K562 (cell line): Measurements from ENCODE around the gene TMEM178A. TPM values are rescaled to one million over a fixed set of nuclear protein-coding genes. Genes with fewer than 3 reads are reported as not detected.
"Not testable (repeated sequence)": the region's sequence is repeated elsewhere in the genome, so short reads cannot be mapped to it uniquely, and the experiment has no call there.

ENCODE experiments used
- ATAC-seq: fragments of 200-7000 bp; cut with Tn5 transposase; 3 replicates; pipeline ENCODE4 v1.9.1; 2020; ENCODE audit warnings: moderate library complexity
- BruUV-seq: library from RNA; stranded (reverse); fragments of 400-500 nt; replicated peaks from 2 replicates; lab custom pipeline; 2021; lab: Mats Ljungman, UMichigan
- CTCF ChIA-PET: fragments of 300-600 bp; formaldehyde crosslinking; extraction: SDS; loops from one replicate; lab custom pipeline; 2021; ENCODE audit warnings: low intra/inter-chr PET ratio; lab: Yijun Ruan, JAX
- POLR2A ChIA-PET: fragments of 300-600, 350-650 bp; sonication (Branson Sonifier 250); formaldehyde crosslinking; extraction: SDS; loops from one replicate; lab custom pipeline; 2021; ENCODE audit warnings: antibody characterized with exemption, inconsistent platforms; lab: Yijun Ruan, JAX
- DNase-seq, 4 experiments: peaks; one replicate each; pipeline versions ENCODE4 v3.0.0 to v3.0.0-alpha.2; 2011 to 2018; ENCODE audit warnings: low spot score in 3 of 4, mixed read lengths in 3 of 4; ENCODE audit errors: extremely low read depth in 1 of 4
- FAIRE-seq: peaks from 2 replicates; lab custom pipeline; 2011; peaks lifted over from hg19 to GRCh38; lab: Jason Lieb, UNC
- H2AFZ ChIP-seq: 2 replicates; pipeline ENCODE4 v1.6.0; 2011; ENCODE audit warnings: low read depth, low read length, control low read depth, inconsistent platforms
- H3K27ac ChIP-seq: fragments of 200-600 bp; 3 replicates; pipeline ENCODE4 v1.8.0; 2011; ENCODE audit warnings: low read depth, mild to moderate bottlenecking, control low read depth, inconsistent platforms, low read length, moderate library complexity, mixed read lengths; ENCODE audit errors: extremely low read depth
- H3K27me3 ChIP-seq, 2 experiments: fragments of 300-600 bp in 1 of 2; 2 replicates in 1 of 2; 3 replicates in 1 of 2; pipeline versions ENCODE4 v1.6.0 to v1.8.0; 2011; ENCODE audit warnings: inconsistent platforms in 2 of 2, low read length in 2 of 2, mild to moderate bottlenecking in 1 of 2, mixed read lengths in 1 of 2, moderate library complexity in 1 of 2; ENCODE audit not compliant: control insufficient read depth in 2 of 2, insufficient read depth in 2 of 2
- H3K36me3 ChIP-seq: fragments of 300-600 bp; 3 replicates; pipeline ENCODE4 v1.8.0; 2011; ENCODE audit warnings: mild to moderate bottlenecking, low read length, inconsistent platforms; ENCODE audit not compliant: control insufficient read depth, insufficient read depth
- H3K4me1 ChIP-seq, 2 experiments: fragments of 200-600 bp in 1 of 2; replicated peaks in 1 of 2; 2 replicates in 1 of 2; 3 replicates in 1 of 2; pipeline versions ENCODE4 v1.5.1 to v1.8.0; 2011; ENCODE audit warnings: inconsistent platforms in 2 of 2, low read length in 2 of 2, mild to moderate bottlenecking in 1 of 2, mixed read lengths in 1 of 2, moderate library complexity in 1 of 2; ENCODE audit not compliant: control insufficient read depth in 2 of 2, insufficient read depth in 2 of 2
- H3K4me2 ChIP-seq: 2 replicates; pipeline ENCODE4 v1.6.1; 2011; ENCODE audit warnings: low read length, control low read depth, inconsistent platforms, mixed read lengths; ENCODE audit not compliant: insufficient read depth
- H3K4me3 ChIP-seq: fragments of 200-600 bp; sonication (generic), shearing (Covaris generic); 2 replicates; pipeline ENCODE4 v1.5.1; 2016; ENCODE audit warnings: control low read depth, inconsistent platforms
- H3K79me2 ChIP-seq: fragments of 200-600 bp; 3 replicates; pipeline ENCODE4 v1.8.0; 2011; ENCODE audit warnings: low read length, inconsistent platforms; ENCODE audit not compliant: control insufficient read depth, insufficient read depth
- H3K9ac ChIP-seq, 2 experiments: 2 replicates each; pipeline versions ENCODE4 v1.6.0 to v1.6.1; 2011; ENCODE audit warnings: low read depth in 2 of 2, low read length in 2 of 2, control low read depth in 1 of 2, inconsistent platforms in 1 of 2, mild to moderate bottlenecking in 1 of 2, mixed read lengths in 1 of 2; ENCODE audit not compliant: insufficient read depth in 1 of 2
- H3K9me1 ChIP-seq: one replicate; pipeline ENCODE4 v1.6.0; 2011; ENCODE audit warnings: inconsistent platforms, mild to moderate bottlenecking, low read length, moderate library complexity; ENCODE audit not compliant: control insufficient read depth, insufficient read depth
- H3K9me3 ChIP-seq: replicated peaks from 2 replicates; pipeline ENCODE4 v1.5.1; 2011; ENCODE audit warnings: low read depth, low read length, inconsistent platforms; ENCODE audit not compliant: control insufficient read depth, insufficient read depth
- H4K20me1 ChIP-seq: replicated peaks from 2 replicates; pipeline ENCODE4 v1.6.1; 2011; ENCODE audit warnings: low read length, inconsistent platforms, mixed read lengths; ENCODE audit not compliant: control insufficient read depth, insufficient read depth
- CBFA2T2 ChIP-seq: fragments of 450-650 bp; conservative IDR thresholded peaks from 2 replicates; pipeline ENCODE4 v1.6.1; 2017; ENCODE audit warnings: mild to moderate bottlenecking
- NFIC ChIP-seq: fragments of 450-650 bp; IDR thresholded peaks from 2 replicates; pipeline ENCODE4 v1.6.1; 2017; ENCODE audit warnings: mild to moderate bottlenecking, inconsistent platforms
- NFIX ChIP-seq: fragments of 250-450 bp; sonication (Bioruptor Pico); IDR thresholded peaks from 2 replicates; pipeline ENCODE4 v1.4.0; 2020; ENCODE audit warnings: low read depth, mild to moderate bottlenecking, moderate library complexity
- TAF15 ChIP-seq: fragments of 200-400 bp; formaldehyde crosslinking; IDR thresholded peaks from 2 replicates; pipeline ENCODE4 v1.6.1; 2017; ENCODE audit warnings: mild to moderate bottlenecking, low read depth, low read length, moderate library complexity
- YBX1 ChIP-seq: fragments of 450-650 bp; IDR thresholded peaks from 2 replicates; pipeline ENCODE4 v1.7.1; 2016; ENCODE audit warnings: mild to moderate bottlenecking
- WGBS: fragments of 100-300 bp; shearing (Covaris generic); methylation state at CpG from one replicate; pipeline ENCODE4 v1.1.6; 2016; ENCODE audit warnings: low coverage, mixed read lengths; ENCODE audit not compliant: insufficient coverage; ENCODE audit errors: missing lambda C conversion rate; 5-methylcytosine and 5-hydroxymethylcytosine counted together
- in situ Hi-C: fragments of 300-500 bp; cut with MboI; formaldehyde crosslinking; loops from 4 replicates; pipeline ENCODE4 v1.15.0; 2018; ENCODE audit warnings: inconsistent platforms, mixed read lengths
- intact Hi-C: fragments of 100-400 bp; cut with micrococcal nuclease; formaldehyde crosslinking; loops from 2 replicates; pipeline ENCODE4 v1.14.2; 2022
- polyA plus RNA-seq, 8 experiments: library from polyadenylated mRNA; depleted of rRNA in 4 of 8; stranded (reverse) in 5 of 8; unstranded in 3 of 8; fragments of >200 nt; fragmentation: Nextera tagmentation in 2 of 8; fragmentation: Illumina TruSeq in 1 of 8; extraction: Ambion mirVana in 2 of 8; extraction: Trizol in 1 of 8; gene quantifications; 2 replicates each; pipeline versions ENCODE4 v1.2.1 to v1.2.3, GENCODE V29; 2011 to 2014; ENCODE audit warnings: inconsistent platforms in 1 of 8, missing spikeins in 1 of 8
- total RNA-seq, 7 experiments: library from RNA; depleted of rRNA in 6 of 7; stranded (reverse); fragments of >200 nt in 6 of 7; fragmentation: Illumina TruSeq in 2 of 7; extraction: Trizol in 2 of 7; gene quantifications; 2 replicates each; pipeline versions ENCODE4 v1.2.1 to v1.2.3, GENCODE V29; 2011 to 2021; ENCODE audit warnings: low replicate concordance in 1 of 7

Gene TMEM178A
- total and polyA plus RNA-seq, 9 of the 15 experiments (the other 6 are each of a cell fraction or from before 2014, with no cell fraction given), result 0.04 to 0.17 TPM; not detected in 7

DNA sequence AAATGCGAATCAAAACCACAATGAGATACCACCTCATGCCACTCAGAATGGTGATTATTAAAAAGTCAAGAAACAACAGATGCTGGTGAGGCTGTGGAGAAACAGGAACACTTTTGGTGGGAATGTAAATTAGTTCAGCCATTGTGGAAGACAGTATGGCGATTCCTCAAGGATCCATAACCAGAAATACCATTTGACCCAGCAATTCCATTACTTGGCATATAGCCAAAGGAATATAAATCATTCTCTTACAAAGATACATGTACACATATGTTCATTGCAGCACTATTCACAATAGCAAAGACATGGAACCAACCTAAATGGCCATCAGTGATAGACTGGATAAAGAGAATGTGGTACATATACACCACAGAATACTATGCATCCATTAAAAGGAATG lies 9.5 kb upstream of the TMEM178A start:
- ATAC-seq, H3K79me2 ChIP-seq, H4K20me1 ChIP-seq, intact Hi-C loops, H3K27me3 ChIP-seq, H3K4me1 ChIP-seq, H3K9me1 ChIP-seq, H3K9ac ChIP-seq, FAIRE-seq, H3K27ac ChIP-seq, H3K4me2 ChIP-seq, CTCF ChIA-PET, H2AFZ ChIP-seq, BruUV-seq, H3K36me3 ChIP-seq, DNase-seq, in situ Hi-C loops, H3K4me3 ChIP-seq, H3K9me3 ChIP-seq: not testable (repeated sequence)
- WGBS, result 0% methylated on average over 2 of the region's 2 CpGs
- POLR2A ChIA-PET, result interaction anchor here (0.6 kb wide), 1 partner anchor 29 kb away, joined by 3 read pairs; no protein-coding TSS in a partner anchor
- TF ChIP-seq NFIX (CRISPR knock-in tag) (peak; percentile 40; the same call in 1 of the 2 replicates), NFIC (peak; percentile 84)

DNA sequence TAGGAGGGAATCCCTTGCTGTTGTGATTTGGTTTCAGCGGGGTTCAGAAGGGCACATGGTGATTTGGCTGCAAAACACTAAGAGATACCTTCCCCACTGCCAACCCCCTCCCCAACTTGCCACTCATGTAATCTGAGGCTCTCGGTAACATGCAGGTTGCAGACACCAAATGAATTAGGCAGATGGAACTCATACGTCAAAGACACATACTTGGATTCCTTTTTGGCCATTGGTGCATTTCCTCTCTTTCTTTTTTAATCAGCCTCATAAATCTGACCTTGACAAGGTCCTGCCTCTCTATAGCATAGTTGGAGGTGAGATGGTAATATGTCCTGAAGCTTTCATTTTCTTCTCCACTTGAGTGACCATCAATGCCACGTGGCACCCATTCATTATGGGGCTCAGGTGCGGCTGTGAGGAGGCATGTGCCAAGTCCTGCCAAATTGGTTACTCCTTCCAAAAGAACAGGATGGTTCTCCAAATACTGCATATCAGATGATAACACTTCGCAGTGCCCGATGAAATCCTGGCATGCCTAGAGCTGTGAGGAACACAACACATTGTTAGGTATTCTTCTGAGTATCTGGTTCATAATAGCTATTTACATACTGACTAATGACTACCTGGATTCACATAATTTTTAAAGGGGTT lies 8.3 kb upstream of the TMEM178A start:
- Histone ChIP-seq H3K27me3 (no peaks in the 10 kb centered on the region; a peak in 1 of 5 replicates), H3K27ac (no peak overlapping the region), H2AFZ (no peak overlapping the region), H3K36me3 (no peaks in the 10 kb centered on the region), H4K20me1 (no peaks in the 10 kb centered on the region), H3K9me3 (no peaks in the 10 kb centered on the region), H3K9me1 (no peaks in the 10 kb centered on the region), H3K9ac (no peak overlapping the region), H3K79me2 (no peaks in the 10 kb centered on the region), H3K4me3 (no peak overlapping the region), H3K4me1 (no peaks in the 10 kb centered on the region), H3K4me2 (no peak overlapping the region)
- ATAC-seq (no peak), FAIRE-seq (no peak), DNase-seq (no peak)
- intact Hi-C loops (no loop called here), in situ Hi-C loops (no loop called here)
- CTCF ChIA-PET, result no interaction called here
- TF ChIP-seq CBFA2T2 (no peak), YBX1 (no peak), TAF15 (no peak)
- 6% methylated on average over 7 of the region's 7 CpGs for WGBS
- POLR2A ChIA-PET, result interaction anchor here (0.6 kb wide), 1 partner anchor 196 kb away, joined by 3 read pairs; no protein-coding TSS in a partner anchor
- no TSS peak for BruUV-seq
